GM18505 (cell line): ENCODE measurements around the gene THRB.

Source experiments
- ATAC-seq: cut with Tn5 transposase; IDR thresholded peaks from one replicate; pipeline ENCODE4 v1.9.1; 2021; ENCODE audit not compliant: unreplicated experiment
- POLR2A ChIP-seq: IDR thresholded peaks from 4 replicates; pipeline ENCODE4 v1.6.1; 2011; ENCODE audit warnings: borderline replicate concordance; ENCODE audit not compliant: insufficient read depth, insufficient read length; ENCODE audit errors: extremely low read depth

Gene THRB

GRCh38 chr3:24471486-24471885, 23.2 kb downstream of the THRB start:
- TF ChIP-seq POLR2A = no peak
- no peak for ATAC-seq

GRCh38 chr3:24470277-24470676, 24.4 kb downstream of the THRB start:
- no peak for ATAC-seq
- TF ChIP-seq POLR2A = no peak

GRCh38 chr3:24464389-24464788, 30.3 kb downstream of the THRB start:
- ATAC-seq = no peak
- TF ChIP-seq POLR2A = no peak

GRCh38 chr3:24462737-24463136, 31.9 kb downstream of the THRB start:
- ATAC-seq = no peak
- no peak for TF ChIP-seq POLR2A

- TF ChIP-seq POLR2A = no peak
- no peak for ATAC-seq
Observed at GRCh38 chr3:24460974-24461373, 33.7 kb downstream of the THRB start.

- TF ChIP-seq POLR2A = no peak
Observed at GRCh38 chr3:24457719-24458118, 36.9 kb downstream of the THRB start.

GRCh38 chr3:24454856-24455255, 39.8 kb downstream of the THRB start:
- TF ChIP-seq POLR2A = no peak
- no peak for ATAC-seq

More at GRCh38 chr3:24457719-24458118, 36.9 kb downstream of the THRB start:
- no peak for ATAC-seq

GRCh38 chr3:24454393-24454792, 40.3 kb downstream of the THRB start:
- ATAC-seq = no peak
- no peak for TF ChIP-seq POLR2A

- TF ChIP-seq POLR2A = no peak
- no peak for ATAC-seq
Observed at GRCh38 chr3:24451461-24452099, 43.1 kb downstream of the THRB start.

- no peak for TF ChIP-seq POLR2A
- ATAC-seq = no peak
Observed at GRCh38 chr3:24450160-24450907, 44.3 kb downstream of the THRB start.

GRCh38 chr3:24447836-24448235, 46.8 kb downstream of the THRB start:
- no peak for ATAC-seq
- no peak for TF ChIP-seq POLR2A

- no peak for TF ChIP-seq POLR2A
- no peak for ATAC-seq
Observed at GRCh38 chr3:24446032-24446431, 48.6 kb downstream of the THRB start.

GRCh38 chr3:24443476-24443875, 51.2 kb downstream of the THRB start:
- ATAC-seq = no peak
- no peak for TF ChIP-seq POLR2A

- no peak for TF ChIP-seq POLR2A
- ATAC-seq = no peak
Observed at GRCh38 chr3:24440760-24441464, 53.7 kb downstream of the THRB start.
